ENCODE data around the gene BTBD16. TPM values are rescaled to one million over a fixed set of nuclear protein-coding genes. Genes with fewer than 3 reads are reported as not detected.

The BTBD16 gene
- total and polyA plus RNA-seq, 10 of the 15 experiments (the other 5 are each of a cell fraction or from before 2014, with no cell fraction given) = 0.11 TPM; not detected in 9

- Histone ChIP-seq H3K4me1 (ENCODE audit: control insufficient read depth, insufficient read depth, low read length) (no peaks in the 10 kb centered on the region), H3K9ac (ENCODE audit: control insufficient read depth, insufficient read depth, low read length) (no peak overlapping the region), H3K4me3 (no peak overlapping the region), H2AFZ (ENCODE audit: control insufficient read depth, low read depth, low read length) (no peak overlapping the region), H3K4me2 (ENCODE audit: control insufficient read depth, insufficient read depth) (no peak overlapping the region), H3K36me3 (ENCODE audit: control insufficient read depth in 2 of 2, insufficient read depth in 2 of 2, low read length in 1 of 2) (no peaks in the 10 kb centered on the region), H3K27me3 (replicated peaks in 1 of 2; ENCODE audit: control insufficient read depth in 2 of 2, insufficient read depth in 2 of 2, low read length in 1 of 2) (no peaks in the 10 kb centered on the region), H3K27ac (ENCODE audit: control insufficient read depth, insufficient read depth) (no peak overlapping the region), H3K79me2 (ENCODE audit: control insufficient read depth, insufficient read depth, low read length) (no peaks in the 10 kb centered on the region), H4K20me1 (ENCODE audit: control insufficient read depth, insufficient read depth) (no peaks in the 10 kb centered on the region), H3K9me3 (replicated peaks; ENCODE audit: control insufficient read depth, insufficient read depth, low read length) (no peaks in the 10 kb centered on the region)
- BruUV-seq (replicated peaks) = no TSS peak
- WGBS (ENCODE audit: insufficient coverage, insufficient replicate concordance, low lambda C conversion rate, missing lambda C conversion rate) = 41% methylated on average over 6 of the region's 6 CpGs
- ChIA-PET POLR2A (no interaction called here), SMC1A (ENCODE audit: uncharacterized antibody, unreplicated experiment) (no interaction called here), RAD21 (ENCODE audit: unreplicated experiment) (no interaction called here), CTCF (no interaction called here)
- no peak for DNase-seq (ENCODE audit: low read depth, low spot score)
- no peak for FAIRE-seq
- ATAC-seq = no peak
- in situ Hi-C loops (cut with MboI) (no loop called here), intact Hi-C loops (cut with micrococcal nuclease; ENCODE audit: unreplicated experiment) (no loop called here)
- TF ChIP-seq IRF5 (IDR thresholded peaks at IDR 0.05; ENCODE audit: borderline replicate concordance) (no peak), SIX5 (IDR thresholded peaks at IDR 0.05; ENCODE audit: low read depth, low read length, severe bottlenecking) (no peak), ZNF217 (IDR thresholded peaks at IDR 0.05) (no peak), NRF1 (conservative IDR thresholded peaks at IDR 0.05; ENCODE audit: low read depth, low read length) (no peak), POU2F2 (IDR thresholded peaks at IDR 0.05; ENCODE audit: borderline replicate concordance, low read depth, low read length) (no peak), ESRRA (IDR thresholded peaks at IDR 0.05; ENCODE audit: low read length) (no peak), SUPT20H (IDR thresholded peaks at IDR 0.05; ENCODE audit: borderline replicate concordance, control insufficient read depth, low read depth, low read length) (no peak), TCF12 (IDR thresholded peaks at IDR 0.05; ENCODE audit: low read depth, low read length) (no peak), PAX5 (IDR thresholded peaks at IDR 0.05; ENCODE audit: borderline replicate concordance, low read depth, low read length) (no peak), NR2F1 (conservative IDR thresholded peaks at IDR 0.05) (no peak), BCLAF1 (IDR thresholded peaks at IDR 0.05) (no peak), ATF2 (IDR thresholded peaks at IDR 0.05; ENCODE audit: low read length) (no peak), STAT1 (conservative IDR thresholded peaks at IDR 0.05) (no peak), SP1 (IDR thresholded peaks at IDR 0.05; ENCODE audit: low read depth, low read length) (no peak), ATF7 (IDR thresholded peaks at IDR 0.05; ENCODE audit: low read depth) (no peak)
These were observed 30.7 kb upstream of the BTBD16 start for GRCh38 chr10:122240401-122240800.
